ENCODE results near the gene LRRC17.

The LRRC17 gene

GRCh38 chr7:102912742-102913141 lies at the start of gene LRRC17:
TSS of gene LRRC17 (plus strand) at chr7:102913000. CDS start at chr7:102933914, 20,914 bp downstream.
- DNase-seq: no peak

GRCh38 chr7:102864958-102865357 lies 47.8 kb upstream of the LRRC17 start:
- DNase-seq: no peak

GRCh38 chr7:102866535-102867215 lies 46.1 kb upstream of the LRRC17 start:
- no peak for DNase-seq

- DNase-seq: no peak
Measured at GRCh38 chr7:102869195-102869594, 43.6 kb upstream of the LRRC17 start.

- no peak for DNase-seq
Measured at GRCh38 chr7:102872460-102872859, 40.3 kb upstream of the LRRC17 start.

- no peak for DNase-seq
Measured at GRCh38 chr7:102873470-102874165, 39.2 kb upstream of the LRRC17 start.

- peak; percentile 80 for DNase-seq
Measured at GRCh38 chr7:102874166-102874829, 38.5 kb upstream of the LRRC17 start.

GRCh38 chr7:102874966-102875365 lies 37.8 kb upstream of the LRRC17 start:
- DNase-seq: no peak

GRCh38 chr7:102875700-102876295 lies 37.0 kb upstream of the LRRC17 start:
- peak; percentile 65 for DNase-seq

- no peak for DNase-seq
Measured at GRCh38 chr7:102883098-102883860, 29.5 kb upstream of the LRRC17 start.

GRCh38 chr7:102888561-102889233 lies 24.1 kb upstream of the LRRC17 start:
- no peak for DNase-seq

GRCh38 chr7:102889851-102890250 lies 22.9 kb upstream of the LRRC17 start:
- DNase-seq: no peak

- no peak for DNase-seq
Measured at GRCh38 chr7:102890292-102890970, 22.4 kb upstream of the LRRC17 start.

- no peak for DNase-seq
Measured at GRCh38 chr7:102890971-102891692, 21.7 kb upstream of the LRRC17 start.

- DNase-seq: no peak
Measured at GRCh38 chr7:102891693-102892261, 21.0 kb upstream of the LRRC17 start.

GRCh38 chr7:102892631-102893278 lies 20.0 kb upstream of the LRRC17 start:
- DNase-seq: no peak

GRCh38 chr7:102895602-102896001 lies 17.2 kb upstream of the LRRC17 start:
- no peak for DNase-seq

- DNase-seq: no peak
Measured at GRCh38 chr7:102896585-102896984, 16.2 kb upstream of the LRRC17 start.

GRCh38 chr7:102897211-102897631 lies 15.6 kb upstream of the LRRC17 start:
- DNase-seq: no peak
